PC-9 (cell line): ENCODE data around the gene SOX12. TPM values are rescaled to one million over a fixed set of nuclear protein-coding genes. Genes with fewer than 3 reads are reported as not detected.

Experiments
- BruUV-seq: library from RNA; stranded (reverse); fragments of 400-500 nt; replicated peaks from 2 replicates; lab custom pipeline; 2021; lab: Mats Ljungman, UMichigan
- CTCF ChIA-PET: fragments of 300-600 bp; sonication (Branson Sonifier 250); formaldehyde crosslinking; loops from one replicate; lab custom pipeline; 2022; ENCODE audit warnings: antibody characterized with exemption; lab: Charles Lee
- POLR2A ChIA-PET: fragments of 300-600 bp; sonication (Branson Sonifier 250); formaldehyde crosslinking; loops from one replicate; lab custom pipeline; 2022; ENCODE audit warnings: antibody characterized with exemption; ENCODE audit not compliant: unreplicated experiment; lab: Charles Lee
- DNase-seq, 2 experiments: peaks; one replicate each; pipeline versions ENCODE4 v3.0.0 to v3.0.0-alpha.2; 2015 to 2022; ENCODE audit warnings: mixed read lengths in 1 of 2
- H2AFZ ChIP-seq: fragments of 200-600 bp; sonication (generic); 2 replicates; pipeline ENCODE4 v1.8.1; 2017; ENCODE audit warnings: antibody characterized with exemption
- H3F3A ChIP-seq: fragments of 200-600 bp; sonication (generic); 2 replicates; pipeline ENCODE4 v1.8.1; 2017; ENCODE audit warnings: antibody characterized with exemption, mild to moderate bottlenecking, low read depth; ENCODE audit not compliant: insufficient read depth
- H3K27ac ChIP-seq: fragments of 200-600 bp; sonication (generic); 2 replicates; pipeline ENCODE4 v1.6.1; 2016; ENCODE audit warnings: mixed run types
- H3K27me3 ChIP-seq: fragments of 200-600 bp; sonication (generic); 2 replicates; pipeline ENCODE4 v1.6.1; 2016; ENCODE audit warnings: low read depth, mixed run types; ENCODE audit not compliant: insufficient read depth
- H3K36me3 ChIP-seq: fragments of 200-600 bp; sonication (generic); 2 replicates; pipeline ENCODE4 v1.6.1; 2016; ENCODE audit warnings: low read depth, mixed run types
- H3K4me1 ChIP-seq: fragments of 200-600 bp; sonication (generic); replicated peaks from 2 replicates; pipeline ENCODE4 v1.6.1; 2016; ENCODE audit warnings: mixed run types; ENCODE audit not compliant: insufficient read depth
- H3K4me2 ChIP-seq: fragments of 200-600 bp; sonication (generic); 2 replicates; pipeline ENCODE4 v1.6.1; 2017; ENCODE audit warnings: mixed run types
- H3K4me3 ChIP-seq: fragments of 200-600 bp; sonication (generic); 2 replicates; pipeline ENCODE4 v1.6.1; 2016; ENCODE audit warnings: mixed run types
- H3K79me2 ChIP-seq: fragments of 200-600 bp; sonication (generic); 2 replicates; pipeline ENCODE4 v1.6.1; 2017; ENCODE audit warnings: low read depth, mixed run types
- H3K9me2 ChIP-seq: fragments of 200-600 bp; sonication (generic); 2 replicates; pipeline ENCODE4 v1.8.1; 2017; ENCODE audit warnings: mild to moderate bottlenecking; ENCODE audit not compliant: insufficient read depth
- H3K9me3 ChIP-seq: fragments of 200-600 bp; sonication (generic); 2 replicates; pipeline ENCODE4 v1.8.1; 2016; ENCODE audit warnings: low read depth; ENCODE audit not compliant: insufficient read depth
- H4K20me1 ChIP-seq: fragments of 200-600 bp; sonication (generic); 2 replicates; pipeline ENCODE4 v1.8.1; 2017; ENCODE audit not compliant: insufficient read depth
- CTCF ChIP-seq: fragments of 200-600 bp; sonication (generic); conservative IDR thresholded peaks from 2 replicates; pipeline ENCODE4 v1.6.1; 2017; ENCODE audit warnings: mixed run types, antibody characterized with exemption, mild to moderate bottlenecking, moderate library complexity
- EZH2 ChIP-seq: fragments of 200-600 bp; sonication (generic); IDR thresholded peaks from 2 replicates; pipeline ENCODE4 v1.8.0; 2017; ENCODE audit warnings: antibody characterized with exemption, low read depth
- intact Hi-C: fragments of 100-400 bp; cut with micrococcal nuclease; formaldehyde crosslinking; loops from one replicate; pipeline ENCODE4 v1.10.0; 2022; ENCODE audit not compliant: unreplicated experiment
- total RNA-seq: library from RNA; stranded (reverse); gene quantifications from 2 replicates; pipeline ENCODE4 v1.2.3, GENCODE V29; 2021

Gene SOX12
- total RNA-seq, 1 experiment from 2014 or later: 57.1 TPM

GRCh38 chr20:362271-363254 is 37.2 kb downstream of the SOX12 start:
- CTCF ChIA-PET: interaction anchor here (0.6 to 1.6 kb wide), 16 partner anchors 8 to 1024 kb away, joined by 3 to 18 read pairs (median 4); partner anchors contain the start of genes NRSN2, SLC52A3 and TRIB3
- TF ChIP-seq CTCF (peak; percentile 85), EZH2 (no peak)
- Histone ChIP-seq H3K27me3 (no peaks in the 10 kb centered on the region), H3K9me3 (no peaks in the 10 kb centered on the region), H3K79me2 (peaks cover 10% of the 10 kb centered on the region; the same call in 1 of the 2 replicates), H3F3A (peaks cover 52% of the 10 kb centered on the region), H2AFZ (0 out of 2 replicates have a peak overlapping the region, but pooled peaks have one; percentile 37), H3K9me2 (no peaks in the 10 kb centered on the region), H4K20me1 (no peaks in the 10 kb centered on the region), H3K27ac (peak overlapping the region; percentile 96), H3K4me2 (peak overlapping the region; percentile 75), H3K4me3 (peak overlapping the region; percentile 32; the same call in 1 of the 2 replicates), H3K36me3 (no peaks in the 10 kb centered on the region), H3K4me1 (peaks cover 65% of the 10 kb centered on the region)
- TSS peak; percentile 45 for BruUV-seq
- peak; percentile 91 to 97 for DNase-seq
- intact Hi-C loops: loop anchor here (1.0 kb wide), 3 partner anchors 18 to 69 kb away; partner anchors contain the start of gene TRIB3
- POLR2A ChIA-PET: interaction anchor here (0.6 to 1.1 kb wide), 6 partner anchors 16 to 741 kb away, joined by 3 to 15 read pairs (median 8); partner anchors contain the start of gene TRIB3

GRCh38 chr20:363319-364078 is 38.1 kb downstream of the SOX12 start:
- POLR2A ChIA-PET: interaction anchor here (0.6 to 1.1 kb wide), 4 partner anchors 17 to 44 kb away, joined by 3 to 27 read pairs (median 11); partner anchors contain the start of gene TRIB3
- Histone ChIP-seq H3K79me2 (peaks cover 13% of the 10 kb centered on the region; the same call in 1 of the 2 replicates), H3K9me3 (no peaks in the 10 kb centered on the region), H3K27ac (peak overlapping the region; percentile 96), H2AFZ (no peak overlapping the region), H3K4me2 (peak overlapping the region; percentile 75), H3K27me3 (no peaks in the 10 kb centered on the region), H3K4me3 (peak overlapping the region; percentile 32; the same call in 1 of the 2 replicates), H4K20me1 (no peaks in the 10 kb centered on the region), H3F3A (peaks cover 62% of the 10 kb centered on the region), H3K4me1 (peaks cover 74% of the 10 kb centered on the region), H3K36me3 (no peaks in the 10 kb centered on the region), H3K9me2 (no peaks in the 10 kb centered on the region)
- peak; percentile 43 to 52 for DNase-seq
- BruUV-seq: no TSS peak
- CTCF ChIA-PET: interaction anchor here (0.6 to 1.3 kb wide), 6 partner anchors 11 to 68 kb away, joined by 3 to 10 read pairs (median 4); partner anchors contain the start of gene TRIB3
- TF ChIP-seq EZH2: no peak
- TF ChIP-seq CTCF: no peak
- intact Hi-C loops: no loop called here
